OCI-LY1 (cell line): ENCODE measurements around the gene TTC9.

ENCODE experiments used
- EZH2 ChIP-seq: fragments of 200-600 bp; sonication (generic), shearing (Covaris generic); IDR thresholded peaks from 2 replicates; pipeline ENCODE4 v1.8.0; 2017; ENCODE audit warnings: borderline replicate concordance, mixed run types, mild to moderate bottlenecking, antibody characterized with exemption, low read length, moderate library complexity, mixed read lengths
- TF ChIP-seq, protein P1 (sequence below): fragments of 200-600 bp; sonication (generic), shearing (Covaris generic); IDR thresholded peaks from 2 replicates; pipeline ENCODE4 v1.5.1; 2017; ENCODE audit warnings: mild to moderate bottlenecking, antibody characterized with exemption, low read length, moderate library complexity, mixed read lengths

- TF ChIP-seq, protein P1, sequence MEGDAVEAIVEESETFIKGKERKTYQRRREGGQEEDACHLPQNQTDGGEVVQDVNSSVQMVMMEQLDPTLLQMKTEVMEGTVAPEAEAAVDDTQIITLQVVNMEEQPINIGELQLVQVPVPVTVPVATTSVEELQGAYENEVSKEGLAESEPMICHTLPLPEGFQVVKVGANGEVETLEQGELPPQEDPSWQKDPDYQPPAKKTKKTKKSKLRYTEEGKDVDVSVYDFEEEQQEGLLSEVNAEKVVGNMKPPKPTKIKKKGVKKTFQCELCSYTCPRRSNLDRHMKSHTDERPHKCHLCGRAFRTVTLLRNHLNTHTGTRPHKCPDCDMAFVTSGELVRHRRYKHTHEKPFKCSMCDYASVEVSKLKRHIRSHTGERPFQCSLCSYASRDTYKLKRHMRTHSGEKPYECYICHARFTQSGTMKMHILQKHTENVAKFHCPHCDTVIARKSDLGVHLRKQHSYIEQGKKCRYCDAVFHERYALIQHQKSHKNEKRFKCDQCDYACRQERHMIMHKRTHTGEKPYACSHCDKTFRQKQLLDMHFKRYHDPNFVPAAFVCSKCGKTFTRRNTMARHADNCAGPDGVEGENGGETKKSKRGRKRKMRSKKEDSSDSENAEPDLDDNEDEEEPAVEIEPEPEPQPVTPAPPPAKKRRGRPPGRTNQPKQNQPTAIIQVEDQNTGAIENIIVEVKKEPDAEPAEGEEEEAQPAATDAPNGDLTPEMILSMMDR: no peak
- no peak for TF ChIP-seq EZH2
Observed at GRCh38 chr14:70698288-70698687, 56.6 kb downstream of the TTC9 start.
